Transverse colon (tissue), 4 donors: Measurements from ENCODE around the gene COL6A1. TPM values are rescaled to one million over a fixed set of nuclear protein-coding genes. Genes with fewer than 3 reads are reported as not detected.

Experiments
- DNase-seq: peaks from one replicate; pipeline ENCODE4 v3.0.0-alpha.2; 2019
- H3K27ac ChIP-seq, 4 donors: fragments of 200-600 bp; sonication (generic); 2 replicates each; pipeline ENCODE4 v1.5.1; 2016 to 2018; ENCODE audit warnings: inconsistent platforms in 4 of 4
- H3K27me3 ChIP-seq: fragments of 200-600 bp; sonication (generic); 2 replicates; pipeline ENCODE4 v1.5.1; 2017; ENCODE audit warnings: inconsistent platforms
- H3K36me3 ChIP-seq, 4 donors: fragments of 200-600 bp; sonication (generic); 2 replicates each; pipeline ENCODE4 v1.5.1; 2017 to 2019; ENCODE audit warnings: inconsistent platforms in 4 of 4
- H3K4me1 ChIP-seq, 4 donors: fragments of 200-600 bp; sonication (generic); 2 replicates each; pipeline ENCODE4 v1.5.1; 2017 to 2020; ENCODE audit warnings: inconsistent platforms in 4 of 4
- H3K4me3 ChIP-seq, 4 donors: fragments of 200-600 bp; sonication (generic); 1 replicate in 1 of 4; 2 replicates in 3 of 4; pipeline versions ENCODE4 v1.5.1 to v1.6.1; 2017 to 2019; ENCODE audit warnings: inconsistent platforms in 4 of 4
- H3K9me3 ChIP-seq, 2 donors: fragments of 200-600 bp; sonication (generic); 2 replicates each; pipeline ENCODE4 v1.5.1; 2017 to 2019; ENCODE audit warnings: inconsistent platforms in 2 of 2
- CTCF ChIP-seq, 5 experiments: fragments of 200-600 bp in 3 of 5; fragments of 450-650 bp in 2 of 5; sonication (generic) in 3 of 5; IDR thresholded peaks; 1 replicate in 2 of 5; 2 replicates in 3 of 5; pipeline ENCODE4 v1.5.1; 2016 to 2017; ENCODE audit warnings: antibody characterized with exemption in 5 of 5, inconsistent platforms in 3 of 5, mild to moderate bottlenecking in 2 of 5, moderate library complexity in 1 of 5
- EP300 ChIP-seq: sonication (generic); formaldehyde crosslinking; IDR thresholded peaks from one replicate; pipeline ENCODE4 v1.6.1; 2017; ENCODE audit warnings: antibody characterized with exemption, low read depth
- POLR2A ChIP-seq: fragments of 450-650 bp; IDR thresholded peaks from one replicate; pipeline ENCODE4 v1.6.1; 2016; ENCODE audit warnings: antibody characterized with exemption, mild to moderate bottlenecking, moderate library complexity
- POLR2AphosphoS5 ChIP-seq, 3 donors: sonication (generic); formaldehyde crosslinking; IDR thresholded peaks; one replicate each; pipeline ENCODE4 v1.6.1; 2016; ENCODE audit warnings: antibody characterized with exemption in 3 of 3
- WGBS, 2 donors: methylation state at CpG; one replicate each; pipeline ENCODE4 v1.1.5; 2018; ENCODE audit warnings: low coverage in 1 of 2; 5-methylcytosine and 5-hydroxymethylcytosine counted together
- in situ Hi-C, 4 donors: fragments of 200-750 bp; cut with MboI; loops; one replicate each; pipeline versions ENCODE4 v1.15.0 to v1.15.1; 2017; ENCODE audit warnings: low sequenced_read_pairs in 3 of 4, low pct_ligation_motif_present in 1 of 4, low pct_unique_long_range_greater_than_20kb in 1 of 4
- intact Hi-C: fragments of 100-400 bp; cut with DNase I; formaldehyde crosslinking; loops from one replicate; pipeline ENCODE4 v1.15.1; 2023; ENCODE audit warnings: low total_unique reads
- total RNA-seq, 4 donors: library from RNA; depleted of rRNA; stranded (reverse); fragments of >200 nt; gene quantifications; one replicate each; pipeline ENCODE4 v1.1.0, GENCODE V29; 2016

COL6A1 gene
- total RNA-seq, 4 donors from 2014 or later: 166 to 580 (median 346) TPM

GRCh38 chr21:45941338-45941710 is 40.2 kb upstream of the COL6A1 start:
- in situ Hi-C loops: no loop called here

GRCh38 chr21:45941717-45942546 is 39.6 kb upstream of the COL6A1 start:
- no peaks in the 10 kb centered on the region for H3K27me3 ChIP-seq
- no peaks in the 10 kb centered on the region for H3K4me1 ChIP-seq
- no peaks in the 10 kb centered on the region for H3K9me3 ChIP-seq
- DNase-seq: no peak
- WGBS, 2 donors: 85 to 86% methylated on average over 11 to 32 of the region's 32 CpGs
- in situ Hi-C loops: no loop called here
- TF ChIP-seq CTCF (IDR thresholded peaks at IDR 0.05) (no peak), POLR2A (no peak), EP300 (no peak), POLR2AphosphoS5 (IDR thresholded peaks at IDR 0.05) (no peak)
- intact Hi-C loops: no loop called here
- H3K36me3 ChIP-seq: no peaks in the 10 kb centered on the region
- H3K27ac ChIP-seq: no peak overlapping the region
- no peak overlapping the region for H3K4me3 ChIP-seq

More at GRCh38 chr21:45941338-45941710, 40.2 kb upstream of the COL6A1 start:
- Histone ChIP-seq H3K4me3 (no peak overlapping the region), H3K9me3 (no peaks in the 10 kb centered on the region), H3K27me3 (no peaks in the 10 kb centered on the region), H3K4me1 (no peaks in the 10 kb centered on the region), H3K36me3 (no peaks in the 10 kb centered on the region), H3K27ac (no peak overlapping the region)
- WGBS, 2 donors: 90% methylated on average over 14 of the region's 14 CpGs; no CpG with 5 or more reads in 1 of the 2 donors
- intact Hi-C loops: no loop called here
- no peak for DNase-seq
- TF ChIP-seq CTCF (IDR thresholded peaks at IDR 0.05) (no peak), POLR2AphosphoS5 (IDR thresholded peaks at IDR 0.05) (no peak), EP300 (no peak)

- TF ChIP-seq CTCF (IDR thresholded peaks at IDR 0.05): no peak
- no peak for TF ChIP-seq POLR2AphosphoS5 (IDR thresholded peaks at IDR 0.05)
- TF ChIP-seq POLR2A: no peak
- no peak for TF ChIP-seq EP300
- no peaks in the 10 kb centered on the region for H3K9me3 ChIP-seq
- 79 to 84% methylated on average over 6 to 20 of the region's 20 CpGs for WGBS, 2 donors
- DNase-seq: no peak
- no peaks in the 10 kb centered on the region for H3K36me3 ChIP-seq
- no peaks in the 10 kb centered on the region for H3K4me1 ChIP-seq
- intact Hi-C loops (no loop called here), in situ Hi-C loops (no loop called here)
- H3K27ac ChIP-seq: no peak overlapping the region
- H3K27me3 ChIP-seq: no peaks in the 10 kb centered on the region
- no peak overlapping the region for H3K4me3 ChIP-seq
Measured at GRCh38 chr21:45942755-45943629, 38.6 kb upstream of the COL6A1 start.
